ENCODE results near the gene ZBTB38.

ZBTB38 gene

GRCh38 chr3:141413391-141413790 is 45.1 kb downstream of the ZBTB38 start:
- peaks cover 6% of the 10 kb centered on the region for H3K9me3 Mint-ChIP-seq
- H3K36me3 Mint-ChIP-seq (ENCODE audit: low read depth): peaks cover 75% of the 10 kb centered on the region
- no peak overlapping the region for H3K4me3 Mint-ChIP-seq
- H3K4me1 Mint-ChIP-seq (ENCODE audit: low read depth): peaks cover 40% of the 10 kb centered on the region
- H3K27ac Mint-ChIP-seq: peak overlapping the region; percentile 88
- intact Hi-C loops (cut with micrococcal nuclease): no loop called here
- no peaks in the 10 kb centered on the region for H3K27me3 Mint-ChIP-seq

- Mint-ChIP-seq H3K4me1 (ENCODE audit: low read depth) (peaks cover 40% of the 10 kb centered on the region), H3K9me3 (peaks cover 13% of the 10 kb centered on the region), H3K27me3 (no peaks in the 10 kb centered on the region), H3K36me3 (ENCODE audit: low read depth) (peaks cover 81% of the 10 kb centered on the region), H3K4me3 (no peak overlapping the region), H3K27ac (no peak overlapping the region)
- intact Hi-C loops (cut with micrococcal nuclease): no loop called here
Measured at GRCh38 chr3:141413801-141414689, 45.7 kb downstream of the ZBTB38 start.

GRCh38 chr3:141414800-141415462 is 46.6 kb downstream of the ZBTB38 start:
- intact Hi-C loops (cut with micrococcal nuclease): no loop called here
- peaks cover 16% of the 10 kb centered on the region for H3K9me3 Mint-ChIP-seq
- H3K4me1 Mint-ChIP-seq (ENCODE audit: low read depth): peaks cover 36% of the 10 kb centered on the region
- no peaks in the 10 kb centered on the region for H3K27me3 Mint-ChIP-seq
- peaks cover 76% of the 10 kb centered on the region for H3K36me3 Mint-ChIP-seq (ENCODE audit: low read depth)
- no peak overlapping the region for H3K4me3 Mint-ChIP-seq
- H3K27ac Mint-ChIP-seq: no peak overlapping the region

GRCh38 chr3:141415953-141416352 is 47.6 kb downstream of the ZBTB38 start:
- Mint-ChIP-seq H3K4me1 (ENCODE audit: low read depth) (peaks cover 31% of the 10 kb centered on the region), H3K27ac (no peak overlapping the region), H3K4me3 (no peak overlapping the region), H3K36me3 (ENCODE audit: low read depth) (peaks cover 70% of the 10 kb centered on the region), H3K27me3 (no peaks in the 10 kb centered on the region), H3K9me3 (peaks cover 16% of the 10 kb centered on the region)
- intact Hi-C loops (cut with micrococcal nuclease): no loop called here
